HCT116 (cell line): ENCODE measurements around the gene KDM5C. TPM values are rescaled to one million over a fixed set of nuclear protein-coding genes. Genes with fewer than 3 reads are reported as not detected.

Source experiments
- ATAC-seq: fragments of 200-7000 bp; cut with Tn5 transposase; 2 replicates; pipeline ENCODE4 v1.9.1; 2020; ENCODE audit warnings: mild to moderate bottlenecking, moderate library complexity
- Bru-seq: library from RNA; stranded (reverse); fragments of 400-500 nt; gene quantifications from one replicate; lab custom pipeline; 2021; lab: Mats Ljungman, UMichigan
- BruChase-seq, 2 experiments: library from RNA; stranded (reverse); fragments of 400-500 nt; gene quantifications; one replicate each; lab custom pipeline; 2021; lab: Mats Ljungman, UMichigan
- BruUV-seq: library from RNA; stranded (reverse); fragments of 400-500 nt; replicated peaks from 2 replicates; lab custom pipeline; 2021; lab: Mats Ljungman, UMichigan
- CTCF ChIA-PET: fragments of 300-600 bp; sonication (Branson Sonifier 250); formaldehyde crosslinking; loops from one replicate; lab custom pipeline; 2021; ENCODE audit warnings: antibody characterized with exemption; lab: Charles Lee
- POLR2A ChIA-PET: fragments of 300-600, 350-600 bp; sonication (Branson Sonifier 250); formaldehyde crosslinking; loops from one replicate; lab custom pipeline; 2021; ENCODE audit warnings: antibody characterized with exemption; lab: Charles Lee
- RAD21 ChIA-PET, 2 experiments: fragments of 300-600 bp; sonication (Branson Sonifier 250); formaldehyde crosslinking; loops; one replicate each; lab custom pipeline; 2023; ENCODE audit warnings: low total read pairs in 2 of 2; ENCODE audit not compliant: uncharacterized antibody in 2 of 2, unreplicated experiment in 2 of 2, low non-redundant PET in 1 of 2; lab: Charles Lee
- DNase-seq: peaks from one replicate; pipeline ENCODE4 v3.0.0-alpha.2; 2010; ENCODE audit warnings: low read depth, low spot score
- H2AFZ ChIP-seq: fragments of 200-600 bp; shearing (Covaris generic), sonication (generic); 2 replicates; pipeline ENCODE4 v1.6.1; 2017; ENCODE audit warnings: low read depth, mixed run types, mixed read lengths, antibody characterized with exemption, low read length; ENCODE audit not compliant: poor library complexity, severe bottlenecking
- H3K27ac ChIP-seq: 2 replicates; pipeline ENCODE4 v1.5.1; 2012; ENCODE audit warnings: low read depth, low read length
- H3K27me3 ChIP-seq: fragments of 200-600 bp; sonication (generic); 2 replicates; pipeline ENCODE4 v1.6.1; 2016; ENCODE audit warnings: mixed run types, low read length, mixed read lengths; ENCODE audit not compliant: insufficient read depth
- H3K36me3 ChIP-seq, 2 experiments: fragments of 200-500 bp in 1 of 2; fragments of 200-600 bp in 1 of 2; sonication (Bioruptor generic) in 1 of 2; sonication (generic) in 1 of 2; 2 replicates each; pipeline versions ENCODE4 v1.5.1 to v1.6.1; 2014 to 2016; ENCODE audit warnings: low read length in 2 of 2, inconsistent platforms in 1 of 2, mixed read lengths in 1 of 2, mixed run types in 1 of 2; ENCODE audit not compliant: insufficient read depth in 2 of 2, control insufficient read depth in 1 of 2
- H3K4me1 ChIP-seq, 2 experiments: fragments of 200-600 bp in 1 of 2; sonication (generic) in 1 of 2; 2 replicates each; pipeline versions ENCODE4 v1.5.1 to v1.6.1; 2012 to 2017; ENCODE audit warnings: low read length in 2 of 2, inconsistent platforms in 1 of 2, mild to moderate bottlenecking in 1 of 2, mixed read lengths in 1 of 2, mixed run types in 1 of 2, moderate library complexity in 1 of 2; ENCODE audit not compliant: insufficient read depth in 2 of 2, control insufficient read depth in 1 of 2
- H3K4me2 ChIP-seq: fragments of 200-600 bp; sonication (generic); 2 replicates; pipeline ENCODE4 v1.6.1; 2017; ENCODE audit warnings: mixed run types, low read length, mixed read lengths
- H3K4me3 ChIP-seq, 2 experiments: fragments of 200-600 bp in 1 of 2; sonication (generic) in 1 of 2; replicated peaks in 1 of 2; 2 replicates each; pipeline ENCODE4 v1.5.1; 2011 to 2016; ENCODE audit warnings: low read length in 2 of 2, control low read depth in 1 of 2, low read depth in 1 of 2, mild to moderate bottlenecking in 1 of 2, mixed read lengths in 1 of 2, mixed run types in 1 of 2
- H3K79me2 ChIP-seq: fragments of 200-600 bp; sonication (generic); 2 replicates; pipeline ENCODE4 v1.6.1; 2017; ENCODE audit warnings: mild to moderate bottlenecking, mixed run types, low read length, moderate library complexity, mixed read lengths; ENCODE audit not compliant: insufficient read depth
- H3K9ac ChIP-seq: fragments of 200-600 bp; sonication (generic); 2 replicates; pipeline ENCODE4 v1.6.1; 2016; ENCODE audit warnings: low read length, mixed read lengths
- H3K9me2 ChIP-seq: fragments of 200-600 bp; sonication (generic), shearing (Covaris generic); 2 replicates; pipeline ENCODE4 v1.6.1; 2017; ENCODE audit warnings: mixed run types, mild to moderate bottlenecking, moderate library complexity; ENCODE audit not compliant: insufficient read depth
- H3K9me3 ChIP-seq, 2 experiments: fragments of 200-500 bp in 1 of 2; fragments of 200-600 bp in 1 of 2; sonication (Bioruptor generic) in 1 of 2; sonication (generic) in 1 of 2; 2 replicates each; pipeline ENCODE4 v1.6.1; 2014 to 2017; ENCODE audit warnings: low read length in 2 of 2, mixed read lengths in 2 of 2, inconsistent platforms in 1 of 2, low read depth in 1 of 2, mild to moderate bottlenecking in 1 of 2, mixed run types in 1 of 2, moderate library complexity in 1 of 2; ENCODE audit not compliant: control insufficient read depth in 1 of 2, insufficient read depth in 1 of 2
- H4K20me1 ChIP-seq: fragments of 200-600 bp; sonication (generic), shearing (Covaris generic); 2 replicates; pipeline ENCODE4 v1.6.1; 2017; ENCODE audit warnings: mixed run types, mild to moderate bottlenecking, moderate library complexity; ENCODE audit not compliant: insufficient read depth
- ATF3 ChIP-seq: IDR thresholded peaks from 2 replicates; pipeline ENCODE4 v1.6.1; 2012
- CEBPB ChIP-seq: IDR thresholded peaks from 2 replicates; pipeline ENCODE4 v1.6.1; 2012; ENCODE audit warnings: low read depth
- CTCF ChIP-seq, 3 experiments: fragments of 200-600 bp in 1 of 3; sonication (generic) in 1 of 3; IDR thresholded peaks in 2 of 3; conservative IDR thresholded peaks in 1 of 3; 2 replicates each; pipeline ENCODE4 v1.5.1; 2012 to 2017; ENCODE audit warnings: low read depth in 2 of 3, low read length in 2 of 3, antibody characterized with exemption in 1 of 3, borderline replicate concordance in 1 of 3, control low read depth in 1 of 3, mild to moderate bottlenecking in 1 of 3, mixed read lengths in 1 of 3, mixed run types in 1 of 3, moderate library complexity in 1 of 3; ENCODE audit not compliant: insufficient read depth in 1 of 3
- EGR1 ChIP-seq: IDR thresholded peaks from 2 replicates; pipeline ENCODE4 v1.6.1; 2012; ENCODE audit warnings: low read depth
- ELF1 ChIP-seq: IDR thresholded peaks from 2 replicates; pipeline ENCODE4 v1.6.1; 2012; ENCODE audit warnings: low read depth, borderline replicate concordance
- EZH2 ChIP-seq: fragments of 200-600 bp; sonication (generic); IDR thresholded peaks from 2 replicates; pipeline ENCODE4 v1.6.1; 2017; ENCODE audit warnings: antibody characterized with exemption, mixed run types
- EZH2phosphoT487 ChIP-seq: fragments of 200-600 bp; IDR thresholded peaks from 2 replicates; pipeline ENCODE4 v1.6.1; 2018; ENCODE audit warnings: antibody characterized with exemption, borderline replicate concordance
- FOSL1 ChIP-seq: IDR thresholded peaks from 2 replicates; pipeline ENCODE4 v1.6.1; 2012; ENCODE audit warnings: low read depth
- JUND ChIP-seq: IDR thresholded peaks from 2 replicates; pipeline ENCODE4 v1.6.1; 2012
- MAX ChIP-seq: IDR thresholded peaks from 2 replicates; pipeline ENCODE4 v1.6.1; 2012
- POLR2A ChIP-seq: IDR thresholded peaks from 2 replicates; pipeline ENCODE4 v1.7.0; 2011; ENCODE audit warnings: borderline replicate concordance; ENCODE audit not compliant: insufficient read depth, insufficient read length; ENCODE audit errors: extremely low read depth
- POLR2AphosphoS5 ChIP-seq: IDR thresholded peaks from 2 replicates; pipeline ENCODE4 v1.6.1; 2011; ENCODE audit warnings: mild to moderate bottlenecking, low read depth, low read length, moderate library complexity
- RAD21 ChIP-seq: IDR thresholded peaks from 2 replicates; pipeline ENCODE4 v1.6.1; 2012; ENCODE audit warnings: low read depth, mild to moderate bottlenecking
- SIN3A ChIP-seq: IDR thresholded peaks from 2 replicates; pipeline ENCODE4 v1.6.1; 2012; ENCODE audit warnings: low read depth
- SP1 ChIP-seq: IDR thresholded peaks from 2 replicates; pipeline ENCODE4 v1.6.1; 2012; ENCODE audit warnings: low read depth
- SRF ChIP-seq: IDR thresholded peaks from 2 replicates; pipeline ENCODE4 v1.6.1; 2012; ENCODE audit warnings: low read depth
- TCF7L2 ChIP-seq: IDR thresholded peaks from 2 replicates; pipeline ENCODE4 v1.7.0; 2011; ENCODE audit warnings: borderline replicate concordance, inconsistent platforms; ENCODE audit not compliant: insufficient read depth, insufficient read length; ENCODE audit errors: extremely low read depth
- YY1 ChIP-seq: IDR thresholded peaks from 2 replicates; pipeline ENCODE4 v1.6.1; 2011; ENCODE audit warnings: low read length, low read depth, moderate library complexity, mild to moderate bottlenecking; ENCODE audit not compliant: insufficient replicate concordance; ENCODE audit errors: extremely low read depth
- ZBTB33 ChIP-seq: IDR thresholded peaks from 2 replicates; pipeline ENCODE4 v1.6.1; 2011; ENCODE audit warnings: mild to moderate bottlenecking, low read length, moderate library complexity; ENCODE audit not compliant: insufficient replicate concordance; ENCODE audit errors: extremely low read depth
- ZFX ChIP-seq: fragments of 450-650 bp; IDR thresholded peaks from 2 replicates; pipeline ENCODE4 v1.6.1; 2017
- ZNF274 ChIP-seq: fragments of 200-500 bp; sonication (Bioruptor generic); IDR thresholded peaks from 2 replicates; pipeline ENCODE4 v1.6.1; 2014; ENCODE audit warnings: mild to moderate bottlenecking, low read depth, low read length, inconsistent platforms
- intact Hi-C: fragments of 100-400 bp; cut with micrococcal nuclease; formaldehyde crosslinking; loops from 2 replicates; pipeline ENCODE4 v1.10.0; 2022
- long read RNA-seq: library from polyadenylated mRNA; unstranded; transcript quantifications from one replicate; pipeline ENCODE4 v2.0.0, GENCODE V29; 2021; ENCODE audit not compliant: unreplicated experiment
- polyA plus RNA-seq: library from polyadenylated mRNA; unstranded; fragments of >200 nt; gene quantifications from 2 replicates; pipeline ENCODE4 v1.2.1, GENCODE V29; 2012; ENCODE audit warnings: missing spikeins
- total RNA-seq: library from RNA; stranded (reverse); gene quantifications from one replicate; pipeline ENCODE4 v1.2.1, GENCODE V29; 2021; ENCODE audit not compliant: unreplicated experiment

KDM5C gene
- 72.9 TPM for total RNA-seq
- polyA plus RNA-seq = 55.9 and 61.7 TPM in 2 replicates
- percentile 81 among the genes with signal in this experiment for Bru-seq, nascent RNA
- percentile 92 among the genes with signal in this experiment for BruChase-seq, experiment 1, labeled RNA remaining after a 6-hour chase
- BruChase-seq, experiment 2, labeled RNA remaining after a 2-hour chase = percentile 83 among the genes with signal in this experiment
- long read RNA-seq, full-length matches to known transcripts = 1 of 24 reads
- long read RNA-seq, partial matches to known transcripts = 11 of 24 reads
- long read RNA-seq, other reads (novel, unspliced or antisense) = 12 of 24 reads

GRCh38 chrX:53224860-53225797, at the start of gene KDM5C:
Gene KDM5C (minus strand): TSS chrX:53225207. CDS start chrX:53224889, 318 bp downstream.
- ChIA-PET CTCF (interaction anchor here (0.7 to 1.3 kb wide), 4 partner anchors 14 to 88 kb away, joined by 3 read pairs; no protein-coding TSS in a partner anchor), POLR2A (interaction anchor here (0.6 to 1.8 kb wide), 7 partner anchors 12 to 221 kb away, joined by 3 to 5 read pairs (median 3); partner anchors contain the start of gene TSPYL2), RAD21 (no interaction called here)
- H4K20me1 ChIP-seq = peaks cover 7% of the 10 kb centered on the region; the same call in 1 of the 2 replicates
- no peaks in the 10 kb centered on the region for H3K9me3 ChIP-seq
- DNase-seq = peak; percentile 77
- peak within 1 kb of the TSS; percentile 68 for H3K27ac ChIP-seq
- peak within 1 kb of the TSS; percentile 87 for H3K9ac ChIP-seq
- H3K79me2 ChIP-seq = peaks cover 45% of the 10 kb centered on the region
- no peaks in the 10 kb centered on the region for H3K27me3 ChIP-seq
- peaks cover 8 to 15% of the 10 kb centered on the region in 2 experiments for H3K4me1 ChIP-seq
- no peaks in the 10 kb centered on the region for H3K9me2 ChIP-seq
- peaks cover 0 to 5% of the 10 kb centered on the region in 2 experiments; a peak in 1 of 4 replicates for H3K36me3 ChIP-seq
- H3K4me3 ChIP-seq = peak within 1 kb of the TSS; percentile 80 to 81
- H3K4me2 ChIP-seq = peak within 1 kb of the TSS; percentile 82
- BruUV-seq = TSS peak; percentile 48
- ATAC-seq = peak; percentile 77
- peak within 1 kb of the TSS; percentile 61 for H2AFZ ChIP-seq
- intact Hi-C loops = no loop called here
- no peak for TF ChIP-seq RAD21
- no peak for TF ChIP-seq SRF
- no peak for TF ChIP-seq ZBTB33
- TF ChIP-seq TCF7L2 = peak; percentile 46
- TF ChIP-seq ZFX = peak; percentile 94
- TF ChIP-seq POLR2AphosphoS5 = peak; percentile 49
- no peak for TF ChIP-seq EZH2
- no peak for TF ChIP-seq ELF1
- no peak for TF ChIP-seq JUND
- no peak for TF ChIP-seq EGR1
- TF ChIP-seq ZNF274 = no peak
- no peak for TF ChIP-seq FOSL1
- no peak for TF ChIP-seq CEBPB
- no peak for TF ChIP-seq SP1
- TF ChIP-seq YY1 = peak; percentile 92
- TF ChIP-seq CTCF (IDR thresholded peaks at IDR 0.05 in 2 of 3, conservative IDR thresholded peaks at IDR 0.05 in 1 of 3; ENCODE audit: borderline replicate concordance in 1 of 3, insufficient read depth in 1 of 3, low read depth in 2 of 3, low read length in 2 of 3) = no peak
- peak; percentile 24 for TF ChIP-seq POLR2A
- no peak for TF ChIP-seq ATF3
- no peak for TF ChIP-seq SIN3A
- no peak for TF ChIP-seq MAX
- no peak for TF ChIP-seq EZH2phosphoT487
